ENCODE results near the gene GARIN5A. TPM values are rescaled to one million over a fixed set of nuclear protein-coding genes. Genes with fewer than 3 reads are reported as not detected.
"Not testable (repeated sequence)": the region's sequence is repeated elsewhere in the genome, so short reads cannot be mapped to it uniquely, and the experiment has no call there.

Gene GARIN5A
- total RNA-seq, 4 donors from 2014 or later = 1.1 TPM; not detected in 3

- no peak for DNase-seq (ENCODE audit: low spot score)
- ATAC-seq (ENCODE audit: low FRiP score) = no peak
- no peak for TF ChIP-seq CTCF (IDR thresholded peaks at IDR 0.05)
Observed at GRCh38 chr19:50475101-50475568, 1.5 kb downstream of the GARIN5A start.

- ATAC-seq (ENCODE audit: low FRiP score); DNase-seq (ENCODE audit: low spot score): not testable (repeated sequence)
Observed at GRCh38 chr19:50473336-50473735, 3.3 kb downstream of the GARIN5A start.

GRCh38 chr19:50468818-50469217 lies 7.8 kb downstream of the GARIN5A start:
- no peak for TF ChIP-seq CTCF (IDR thresholded peaks at IDR 0.05)
- no peak for DNase-seq (ENCODE audit: low spot score)
- ATAC-seq (ENCODE audit: low FRiP score) = no peak

GRCh38 chr19:50467566-50467965 lies 9.1 kb downstream of the GARIN5A start:
- DNase-seq (ENCODE audit: low spot score) (no peak), ATAC-seq (ENCODE audit: low FRiP score) (no peak)
- TF ChIP-seq CTCF (IDR thresholded peaks at IDR 0.05) = no peak

DNA sequence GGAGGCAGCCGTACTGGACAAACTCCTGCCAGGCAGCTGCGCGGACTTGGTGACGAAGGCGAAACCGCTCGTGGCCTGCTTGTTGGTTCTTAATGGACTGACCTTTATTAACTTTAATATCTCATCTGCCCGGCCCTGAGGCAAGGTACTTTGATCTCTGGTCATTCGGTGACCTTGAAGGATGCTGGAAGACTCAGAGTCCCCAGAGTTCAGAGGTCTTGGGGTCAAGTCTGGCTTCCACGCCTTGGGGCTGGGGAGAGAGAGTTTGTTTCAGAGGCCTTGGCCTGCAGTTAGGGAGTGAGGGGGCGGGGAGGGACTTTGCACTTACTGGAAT lies 10.0 kb downstream of the GARIN5A start:
- TF ChIP-seq CTCF (IDR thresholded peaks at IDR 0.05) = no peak
- ATAC-seq (ENCODE audit: low FRiP score) (no peak), DNase-seq (ENCODE audit: low spot score) (no peak)

DNA sequence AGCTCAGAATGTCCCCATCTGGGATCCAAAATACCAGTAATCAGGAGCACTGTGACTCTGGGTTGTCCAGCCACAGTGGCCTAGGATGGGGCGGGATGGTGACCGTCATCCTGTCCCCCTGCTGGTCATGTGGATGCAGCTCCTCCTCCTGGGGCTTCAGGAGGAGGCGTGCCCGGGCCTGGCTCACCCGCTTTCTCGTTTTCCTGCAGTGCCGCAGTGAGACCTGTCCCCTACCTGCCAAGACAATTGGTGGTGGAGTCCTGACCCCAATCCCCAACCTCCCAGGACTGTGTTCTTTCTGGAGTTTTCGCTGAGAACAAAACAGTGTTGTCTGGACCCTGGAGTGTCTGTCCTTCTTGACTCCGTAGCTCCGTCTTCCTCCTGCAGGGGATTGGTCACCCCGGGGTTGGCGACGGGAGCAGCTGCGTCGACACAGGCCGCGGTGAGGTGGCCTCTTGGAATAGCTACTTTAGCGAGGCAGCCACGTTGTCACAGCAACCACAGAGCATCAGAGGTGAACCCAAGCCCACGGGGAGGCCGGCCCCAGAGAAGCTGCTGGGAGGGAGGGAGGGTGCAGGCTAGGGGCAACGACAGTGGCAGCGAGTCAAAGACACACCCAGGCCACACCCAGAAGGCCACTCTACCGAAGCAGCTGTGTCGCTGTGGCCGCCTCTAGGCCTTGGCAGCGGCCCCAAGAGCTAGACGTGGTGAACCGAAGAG lies 10.5 kb downstream of the GARIN5A start:
- DNase-seq (ENCODE audit: low spot score) (no peak), ATAC-seq (ENCODE audit: low FRiP score) (no peak)
- TF ChIP-seq CTCF (IDR thresholded peaks at IDR 0.05) = no peak

DNA sequence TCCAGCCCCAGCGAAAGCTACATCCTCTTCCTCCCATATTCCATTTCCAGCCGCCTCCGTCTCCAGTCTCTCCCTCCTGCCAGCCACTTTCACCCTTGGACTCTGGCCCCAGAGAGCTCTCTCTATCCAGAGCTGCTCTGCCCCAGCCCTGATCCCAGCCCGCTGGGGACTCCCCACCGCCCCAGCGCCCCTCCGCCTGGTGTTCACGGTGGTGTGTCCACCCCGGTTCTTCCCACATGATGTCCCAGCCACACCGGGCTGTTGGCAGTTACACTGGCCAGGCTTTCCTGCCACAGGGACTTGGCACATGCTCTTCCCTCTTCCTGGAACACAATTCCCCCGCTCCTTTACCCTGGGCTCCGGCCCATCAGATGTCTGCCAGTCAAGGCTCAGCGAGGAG lies 11.6 kb downstream of the GARIN5A start:
- DNase-seq (ENCODE audit: low spot score) (no peak), ATAC-seq (ENCODE audit: low FRiP score) (no peak)
- no peak for TF ChIP-seq CTCF (IDR thresholded peaks at IDR 0.05)
